Measurements from ENCODE around the gene MSI2. TPM values are rescaled to one million over a fixed set of nuclear protein-coding genes. Genes with fewer than 3 reads are reported as not detected.

MSI2 gene
- total RNA-seq, 1 experiment from 2014 or later, result 29.5 TPM

DNA sequence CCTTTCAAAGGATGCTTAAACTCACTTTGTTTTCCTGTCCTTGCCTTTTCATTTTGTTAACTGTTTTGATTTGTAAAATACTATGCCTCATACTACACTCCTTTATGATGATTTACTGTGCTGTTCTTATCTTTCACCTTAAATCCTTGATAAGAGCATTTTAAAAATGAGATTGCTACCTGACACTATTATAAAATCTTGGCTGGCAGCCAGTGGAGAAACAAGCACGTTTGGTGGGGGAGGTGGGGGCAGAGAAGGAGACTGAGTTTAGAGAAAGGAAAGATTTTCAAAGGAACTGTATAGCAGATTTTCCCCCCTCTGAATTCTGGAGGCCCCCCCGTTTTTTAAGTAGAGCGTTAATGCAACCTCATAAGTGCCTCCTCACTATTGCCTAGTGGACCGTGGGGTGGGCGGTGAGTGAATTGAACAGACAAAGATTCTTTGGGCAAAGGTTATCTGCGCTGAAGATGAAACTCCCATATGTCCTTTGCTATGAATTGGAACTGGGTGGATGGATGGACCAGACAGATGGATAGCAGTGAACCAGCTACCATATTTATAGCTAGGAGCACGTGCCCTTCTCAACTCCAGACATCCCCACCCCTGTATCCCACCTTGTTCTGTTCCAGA, 288.6 kb downstream of the MSI2 start:
- no peak for DNase-seq (ENCODE audit: extremely low read depth, low read depth)

DNA sequence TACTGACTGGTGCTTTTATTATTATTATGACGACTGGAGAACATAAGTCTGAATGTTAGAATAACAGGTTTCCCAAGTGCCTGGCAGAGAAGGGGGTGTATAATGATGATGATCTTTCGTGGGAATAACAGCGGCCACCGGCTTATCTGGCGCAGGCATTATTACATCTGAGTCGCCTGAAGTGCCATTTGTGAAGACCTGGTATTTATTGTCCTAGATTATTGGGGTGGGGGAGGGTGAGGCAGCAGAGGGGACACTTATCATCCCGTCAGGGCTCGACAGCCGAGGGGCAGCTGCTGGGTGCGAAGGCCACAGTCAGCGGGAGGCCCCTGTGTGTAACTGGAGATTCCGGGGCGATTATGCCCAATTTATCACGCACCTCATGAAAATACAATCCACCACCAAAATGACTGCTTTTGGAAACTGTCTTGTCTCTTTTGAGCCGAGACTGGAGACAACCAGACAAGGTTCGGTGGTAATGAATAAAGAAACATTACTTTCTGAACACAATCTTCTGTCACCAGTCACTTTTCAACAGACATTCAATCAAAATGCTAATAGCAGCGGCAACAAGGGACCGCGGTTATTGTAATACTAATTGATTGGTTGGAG, 289.5 kb downstream of the MSI2 start:
- no peak for DNase-seq (ENCODE audit: extremely low read depth, low read depth)

DNA sequence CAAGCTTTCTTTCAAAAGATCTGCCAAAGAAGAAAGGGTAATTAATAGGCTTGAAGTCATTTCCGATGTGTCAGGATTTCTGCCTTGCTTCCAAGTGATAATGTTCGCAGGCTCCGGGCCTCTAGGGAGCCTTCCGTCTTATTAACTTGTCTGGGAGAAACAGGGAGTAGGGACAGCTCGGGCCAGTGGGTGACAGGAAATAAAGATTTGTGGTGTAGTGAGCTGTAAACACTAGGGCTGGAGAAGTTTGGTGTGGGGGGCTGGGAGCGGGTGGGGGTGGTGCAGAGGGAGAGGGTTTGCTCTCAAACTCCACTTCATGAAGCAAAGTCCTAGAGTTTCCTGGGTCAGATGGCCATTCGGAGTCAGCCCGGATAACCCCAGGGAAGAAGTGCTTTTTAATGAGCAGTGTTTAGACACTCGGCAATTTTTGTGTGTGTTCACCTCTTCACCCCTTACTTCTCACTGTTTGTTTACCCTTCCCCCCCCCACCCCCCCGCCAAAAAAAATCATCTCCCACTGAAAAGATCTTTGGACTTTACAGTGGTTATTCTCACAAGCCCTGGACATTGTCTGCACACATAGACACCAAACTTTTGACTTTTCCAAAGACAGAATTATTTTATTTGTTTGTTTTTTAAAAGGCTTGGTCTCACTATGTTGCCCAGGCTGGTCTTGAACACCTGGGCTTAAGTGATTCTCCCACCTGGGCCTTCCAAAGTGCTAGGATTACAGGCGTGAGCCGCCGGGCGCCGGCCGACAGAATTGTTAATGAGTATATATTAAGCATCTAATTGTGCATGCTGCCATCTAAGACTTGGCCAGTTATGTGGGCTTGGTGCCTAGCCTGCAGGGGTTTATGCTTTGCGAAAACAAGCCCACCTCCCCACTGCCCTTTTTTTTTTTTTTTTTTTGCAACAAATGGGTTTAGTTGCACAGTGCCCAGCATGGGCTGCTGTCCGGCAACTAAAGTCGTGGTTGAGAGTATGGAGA, 292.4 kb downstream of the MSI2 start:
- DNase-seq (ENCODE audit: extremely low read depth, low read depth), result no peak

GRCh38 chr17:57549468-57549867, 293.1 kb downstream of the MSI2 start:
- no peak for DNase-seq (ENCODE audit: extremely low read depth, low read depth)

- DNase-seq (ENCODE audit: extremely low read depth, low read depth), result no peak
Measured at GRCh38 chr17:57550016-57550415, 293.7 kb downstream of the MSI2 start.

- DNase-seq (ENCODE audit: extremely low read depth, low read depth), result no peak
Measured at GRCh38 chr17:57550668-57551315, 294.5 kb downstream of the MSI2 start.

GRCh38 chr17:57551321-57552079, 295.2 kb downstream of the MSI2 start:
- no peak for DNase-seq (ENCODE audit: extremely low read depth, low read depth)

- DNase-seq (ENCODE audit: extremely low read depth, low read depth), result no peak
Measured at GRCh38 chr17:57552114-57552624, 295.8 kb downstream of the MSI2 start.

- no peak for DNase-seq (ENCODE audit: extremely low read depth, low read depth)
Measured at GRCh38 chr17:57553526-57553925, 297.2 kb downstream of the MSI2 start.

DNA sequence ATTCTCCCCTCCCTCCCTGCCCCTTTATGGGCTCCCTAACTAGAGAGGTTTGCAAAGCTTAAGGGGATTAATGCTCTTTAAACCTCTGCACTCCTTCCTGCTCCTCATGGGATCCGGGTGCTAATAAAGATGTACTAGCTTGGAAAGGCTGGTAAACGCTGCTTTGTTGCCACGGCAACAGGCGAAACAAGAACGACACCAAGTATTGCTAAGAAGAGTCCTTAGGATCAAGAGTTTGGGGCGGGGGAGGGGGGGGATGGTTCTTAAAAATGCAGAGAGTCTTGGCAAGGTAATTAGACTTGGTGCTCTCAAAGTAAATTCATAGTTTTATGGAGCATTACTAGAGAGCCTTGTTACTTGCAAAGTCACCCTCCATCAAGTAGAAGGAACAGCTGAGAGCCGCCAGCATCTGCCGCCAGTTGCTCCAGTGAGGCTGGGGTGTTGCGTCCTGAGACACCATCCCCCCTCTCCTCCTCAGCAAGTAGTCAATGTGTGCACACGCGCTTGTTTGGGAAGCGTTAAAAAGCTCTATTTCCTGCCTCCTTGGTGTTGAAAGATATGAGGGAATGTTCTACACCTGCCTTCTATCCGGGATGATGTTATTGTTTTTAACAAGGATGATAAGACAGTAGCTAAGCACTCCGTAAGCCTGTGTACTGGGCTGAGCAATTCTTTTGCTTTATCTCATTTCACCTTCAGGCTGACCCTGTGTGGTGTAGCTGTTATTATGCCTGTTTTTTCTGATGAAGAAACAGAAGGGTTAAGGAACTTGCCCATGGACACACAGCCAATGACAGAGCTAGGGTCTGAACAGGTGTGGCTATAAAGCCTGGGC, 297.9 kb downstream of the MSI2 start:
- DNase-seq (ENCODE audit: extremely low read depth, low read depth), result no peak

DNA sequence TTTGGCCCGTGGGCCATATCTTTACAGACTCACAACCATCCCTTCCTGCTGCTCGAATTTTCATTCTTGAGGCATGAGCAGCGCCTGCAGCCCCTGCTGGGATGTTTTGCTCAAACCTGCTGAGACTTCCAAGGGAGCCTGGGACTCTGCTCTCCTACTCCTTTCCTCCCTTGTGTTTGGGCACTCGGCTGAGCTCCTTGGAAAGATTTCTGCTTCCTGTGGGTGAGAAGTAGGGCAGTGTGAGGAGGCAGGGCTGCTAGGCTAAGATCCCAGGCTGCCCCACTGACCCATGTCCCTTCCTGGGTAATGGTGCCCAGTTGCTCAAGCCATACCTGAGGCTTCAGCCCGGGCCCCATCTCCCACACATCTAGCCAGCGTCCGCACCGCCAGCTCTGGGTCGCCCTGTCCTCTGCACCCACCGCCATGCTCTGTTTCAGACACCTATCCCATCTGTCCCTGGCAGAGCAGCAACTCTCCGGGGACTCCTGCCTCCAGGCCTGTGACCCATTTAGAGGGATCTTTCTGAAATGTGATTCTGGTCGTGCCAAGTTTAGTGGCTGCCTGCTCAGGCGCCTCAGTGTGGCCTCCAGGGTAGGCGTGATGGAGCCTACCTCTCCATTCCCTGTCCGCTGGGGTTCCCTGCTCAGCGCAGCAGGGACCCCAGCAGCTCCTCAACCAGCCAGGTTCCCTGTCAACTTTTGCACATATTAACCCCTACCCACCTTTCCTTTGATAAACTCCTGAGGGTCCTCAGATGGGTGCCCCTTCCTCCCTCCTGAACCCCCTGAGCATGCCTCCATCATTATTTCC, 298.7 kb downstream of the MSI2 start:
- DNase-seq (ENCODE audit: extremely low read depth, low read depth), result no peak

- no peak for DNase-seq (ENCODE audit: extremely low read depth, low read depth)
Measured at GRCh38 chr17:57555636-57556175, 299.4 kb downstream of the MSI2 start.

DNA sequence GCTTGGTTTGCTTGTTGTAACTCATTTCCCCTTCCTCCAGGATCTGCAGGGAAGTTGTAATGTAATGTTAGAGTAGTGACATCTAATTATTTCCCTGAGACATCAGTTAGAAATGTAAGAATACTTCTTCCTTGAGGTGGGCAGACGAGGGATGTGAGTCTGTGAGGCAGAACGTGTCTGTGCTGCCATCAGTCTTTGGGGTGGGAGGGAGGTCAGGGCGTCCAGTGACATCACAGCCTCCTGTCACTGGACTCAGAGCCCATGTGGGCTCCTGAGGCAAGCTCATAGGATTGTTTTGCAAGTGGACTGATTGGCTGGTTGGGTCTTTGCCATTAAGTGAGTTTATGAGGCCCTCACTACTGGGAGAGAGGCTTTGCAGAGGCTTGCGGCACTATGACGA, 300.0 kb downstream of the MSI2 start:
- DNase-seq (ENCODE audit: extremely low read depth, low read depth), result no peak

DNA sequence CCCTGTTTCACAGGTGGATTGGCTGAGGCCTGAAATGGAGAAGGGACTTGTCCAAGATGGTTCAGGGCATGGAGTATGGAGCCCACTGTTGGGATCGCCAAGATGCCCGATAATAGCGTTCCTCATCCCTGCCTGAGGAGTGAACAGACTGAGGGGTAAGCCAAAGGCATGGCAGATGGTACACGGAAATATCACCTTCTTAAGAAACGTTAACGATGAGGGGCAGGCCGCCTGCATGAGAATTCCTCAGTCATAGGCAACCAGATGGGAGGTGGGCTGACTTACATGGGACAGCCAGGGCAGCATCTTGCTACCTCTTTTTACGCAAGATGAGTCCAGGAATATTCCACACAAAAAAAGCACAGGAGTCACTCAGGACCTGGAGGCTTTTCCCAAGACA, 300.7 kb downstream of the MSI2 start:
- DNase-seq (ENCODE audit: extremely low read depth, low read depth), result no peak

DNA sequence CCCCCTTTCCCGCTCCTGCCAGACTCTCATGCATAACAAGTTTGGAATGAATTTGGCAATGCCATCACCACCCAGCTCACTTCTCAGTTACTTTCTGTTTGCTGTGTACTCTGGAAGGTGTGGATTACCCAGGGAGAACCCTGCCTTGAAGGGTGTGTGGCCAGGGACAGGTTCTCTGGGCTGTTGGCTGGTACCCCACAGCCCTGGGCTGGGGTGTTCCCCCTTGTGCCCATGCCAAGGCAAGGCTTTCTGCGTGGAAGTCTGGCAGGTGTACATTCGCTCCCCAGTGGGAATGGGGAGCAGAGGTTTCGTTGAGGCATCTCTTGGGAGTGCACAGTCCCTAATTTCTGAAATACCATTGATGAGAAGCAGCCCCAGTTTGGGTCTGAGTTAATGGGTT, 301.1 kb downstream of the MSI2 start:
- DNase-seq (ENCODE audit: extremely low read depth, low read depth), result no peak

- no peak for DNase-seq (ENCODE audit: extremely low read depth, low read depth)
Measured at GRCh38 chr17:57557834-57558681, 301.7 kb downstream of the MSI2 start.

DNA sequence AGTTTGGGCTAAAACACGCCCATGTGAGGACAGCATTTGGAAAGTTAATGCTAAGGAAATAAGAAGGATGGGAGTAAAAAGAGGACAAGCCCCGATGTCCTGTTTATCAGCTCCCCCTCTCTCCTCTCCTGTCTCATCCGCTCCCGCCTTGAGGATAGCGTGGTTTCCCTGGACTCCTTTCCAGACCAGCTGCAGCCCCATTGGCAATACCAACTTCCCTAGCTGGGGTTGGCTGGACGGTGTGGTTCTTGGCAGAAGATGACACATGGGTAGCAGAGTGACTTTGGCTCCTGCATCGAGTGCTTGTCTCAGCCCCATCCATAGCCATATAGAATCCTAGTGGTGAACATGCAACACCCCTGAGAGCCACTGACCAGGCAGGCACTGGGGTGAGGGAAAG, 302.9 kb downstream of the MSI2 start:
- DNase-seq (ENCODE audit: extremely low read depth, low read depth), result no peak
